ENCODE data around the gene UBE3B.

The UBE3B gene

DNA sequence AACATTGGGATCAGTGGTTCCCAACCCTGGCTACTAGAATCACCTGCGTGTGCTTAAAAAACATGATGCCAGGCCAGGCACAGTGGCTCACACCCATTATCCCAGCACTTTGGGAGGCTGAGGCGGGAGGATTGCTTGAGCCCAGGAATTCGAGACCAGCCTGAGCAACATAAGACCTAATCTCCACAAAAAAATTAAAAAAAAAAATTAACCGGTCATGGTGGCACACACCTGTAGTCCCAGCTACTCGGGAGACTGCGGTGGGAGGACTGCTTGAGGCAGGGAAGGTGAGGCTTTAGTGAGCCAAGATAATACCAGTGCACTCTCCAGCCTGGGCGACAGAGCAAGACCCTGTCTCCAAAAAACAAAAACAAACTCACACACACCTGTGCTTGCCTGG is 2.3 kb upstream of the UBE3B start:
- Histone ChIP-seq H3K27me3 (ENCODE audit: insufficient read depth, poor library complexity, severe bottlenecking) (no peaks in the 10 kb centered on the region), H3K4me3 (replicated peaks; ENCODE audit: insufficient read depth, low read length) (no peak overlapping the region), H3K27ac (replicated peaks) (no peak overlapping the region)
- TF ChIP-seq, protein P1, sequence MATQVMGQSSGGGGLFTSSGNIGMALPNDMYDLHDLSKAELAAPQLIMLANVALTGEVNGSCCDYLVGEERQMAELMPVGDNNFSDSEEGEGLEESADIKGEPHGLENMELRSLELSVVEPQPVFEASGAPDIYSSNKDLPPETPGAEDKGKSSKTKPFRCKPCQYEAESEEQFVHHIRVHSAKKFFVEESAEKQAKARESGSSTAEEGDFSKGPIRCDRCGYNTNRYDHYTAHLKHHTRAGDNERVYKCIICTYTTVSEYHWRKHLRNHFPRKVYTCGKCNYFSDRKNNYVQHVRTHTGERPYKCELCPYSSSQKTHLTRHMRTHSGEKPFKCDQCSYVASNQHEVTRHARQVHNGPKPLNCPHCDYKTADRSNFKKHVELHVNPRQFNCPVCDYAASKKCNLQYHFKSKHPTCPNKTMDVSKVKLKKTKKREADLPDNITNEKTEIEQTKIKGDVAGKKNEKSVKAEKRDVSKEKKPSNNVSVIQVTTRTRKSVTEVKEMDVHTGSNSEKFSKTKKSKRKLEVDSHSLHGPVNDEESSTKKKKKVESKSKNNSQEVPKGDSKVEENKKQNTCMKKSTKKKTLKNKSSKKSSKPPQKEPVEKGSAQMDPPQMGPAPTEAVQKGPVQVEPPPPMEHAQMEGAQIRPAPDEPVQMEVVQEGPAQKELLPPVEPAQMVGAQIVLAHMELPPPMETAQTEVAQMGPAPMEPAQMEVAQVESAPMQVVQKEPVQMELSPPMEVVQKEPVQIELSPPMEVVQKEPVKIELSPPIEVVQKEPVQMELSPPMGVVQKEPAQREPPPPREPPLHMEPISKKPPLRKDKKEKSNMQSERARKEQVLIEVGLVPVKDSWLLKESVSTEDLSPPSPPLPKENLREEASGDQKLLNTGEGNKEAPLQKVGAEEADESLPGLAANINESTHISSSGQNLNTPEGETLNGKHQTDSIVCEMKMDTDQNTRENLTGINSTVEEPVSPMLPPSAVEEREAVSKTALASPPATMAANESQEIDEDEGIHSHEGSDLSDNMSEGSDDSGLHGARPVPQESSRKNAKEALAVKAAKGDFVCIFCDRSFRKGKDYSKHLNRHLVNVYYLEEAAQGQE (IDR thresholded peaks at IDR 0.05; ENCODE audit: insufficient replicate concordance, low read depth), result no peak
- TF ChIP-seq GABPA (IDR thresholded peaks at IDR 0.05; ENCODE audit: low read depth) (no peak), SPI1 (IDR thresholded peaks at IDR 0.05; ENCODE audit: borderline replicate concordance, low read depth) (no peak), POLR2AphosphoS5 (IDR thresholded peaks at IDR 0.05; ENCODE audit: low read depth) (no peak), CTCF (IDR thresholded peaks at IDR 0.05; ENCODE audit: insufficient read depth, low read length) (no peak)
- no peak for DNase-seq (ENCODE audit: low read depth in 1 of 2, low spot score in 1 of 2)

DNA sequence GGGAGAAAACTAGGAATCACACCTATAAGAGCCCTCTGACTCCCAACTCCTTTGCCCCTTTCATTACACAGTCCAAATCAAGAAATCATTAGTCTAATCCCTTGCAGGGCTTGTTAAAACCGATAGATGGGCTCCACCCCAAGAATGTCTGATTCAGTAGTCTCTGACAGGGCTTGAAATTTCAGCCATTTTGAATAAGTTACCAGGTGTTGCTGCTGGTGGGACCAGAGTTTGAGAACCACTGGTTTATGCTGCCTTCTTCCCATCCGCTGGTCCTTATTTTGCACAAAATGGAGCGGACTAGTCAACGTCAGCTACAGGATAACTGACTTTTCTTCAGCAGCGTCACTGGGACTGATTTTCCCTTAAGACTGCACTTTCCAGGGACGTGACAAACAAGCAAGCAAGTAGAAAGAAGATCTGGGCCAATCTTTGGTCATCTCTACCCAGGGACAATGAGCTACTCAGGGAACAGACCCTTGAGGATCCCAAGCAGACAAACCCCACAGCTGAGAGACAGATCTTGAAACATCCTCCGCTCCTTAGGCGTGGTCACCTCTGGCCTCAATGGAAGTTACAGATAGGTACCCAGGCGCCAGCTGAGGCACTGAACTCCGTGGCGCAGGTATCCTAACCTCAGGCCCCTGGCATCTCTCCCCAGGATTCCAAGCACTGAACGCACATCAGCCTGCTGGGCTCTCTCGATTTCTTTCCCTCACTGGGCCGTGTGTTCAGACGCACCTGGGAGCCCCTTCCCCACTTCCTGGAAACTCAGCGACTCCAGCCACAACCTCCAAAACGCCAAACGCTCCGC is 1.2 kb upstream of the UBE3B start:
- Histone ChIP-seq H3K27ac (replicated peaks) (peak overlapping the region; percentile 99), H3K4me3 (replicated peaks; ENCODE audit: insufficient read depth, low read length) (peak overlapping the region; percentile 99), H3K27me3 (ENCODE audit: insufficient read depth, poor library complexity, severe bottlenecking) (no peaks in the 10 kb centered on the region)
- DNase-seq (ENCODE audit: low read depth in 1 of 2, low spot score in 1 of 2), result no peak
- TF ChIP-seq, protein P1 (IDR thresholded peaks at IDR 0.05; ENCODE audit: insufficient replicate concordance, low read depth), result no peak
- TF ChIP-seq POLR2AphosphoS5 (IDR thresholded peaks at IDR 0.05; ENCODE audit: low read depth), result no peak
- TF ChIP-seq SPI1 (IDR thresholded peaks at IDR 0.05; ENCODE audit: borderline replicate concordance, low read depth), result no peak
- no peak for TF ChIP-seq CTCF (IDR thresholded peaks at IDR 0.05; ENCODE audit: insufficient read depth, low read length)
- TF ChIP-seq GABPA (IDR thresholded peaks at IDR 0.05; ENCODE audit: low read depth), result no peak

DNA sequence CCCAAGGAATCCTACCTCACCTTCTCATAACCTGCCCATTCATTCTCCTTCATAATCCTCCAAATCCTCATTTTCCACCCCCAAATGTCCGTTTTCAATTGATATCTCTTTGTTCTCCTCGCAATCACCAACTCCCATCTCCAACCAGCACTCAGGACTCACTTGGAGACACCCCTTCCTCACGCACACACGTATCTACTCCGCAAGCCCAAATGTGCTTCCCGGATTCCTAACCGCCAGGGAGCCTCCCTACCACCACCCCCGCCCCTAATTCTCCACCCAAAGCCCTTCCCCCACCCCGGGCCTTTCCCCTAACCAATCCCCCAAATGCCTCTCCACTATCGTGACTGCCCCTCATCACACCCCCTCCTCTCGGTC is 638 bp upstream of the UBE3B start:
- peak overlapping the region; percentile 99 for H3K27ac ChIP-seq (replicated peaks)
- peak in 1 of 2 experiments; percentile 15 for DNase-seq (ENCODE audit: low read depth in 1 of 2, low spot score in 1 of 2)
- H3K4me3 ChIP-seq (replicated peaks; ENCODE audit: insufficient read depth, low read length), result peak overlapping the region; percentile 99
- TF ChIP-seq SPI1 (IDR thresholded peaks at IDR 0.05; ENCODE audit: borderline replicate concordance, low read depth) (no peak), GABPA (IDR thresholded peaks at IDR 0.05; ENCODE audit: low read depth) (no peak), CTCF (IDR thresholded peaks at IDR 0.05; ENCODE audit: insufficient read depth, low read length) (no peak), POLR2AphosphoS5 (IDR thresholded peaks at IDR 0.05; ENCODE audit: low read depth) (no peak)
- TF ChIP-seq, protein P1 (IDR thresholded peaks at IDR 0.05; ENCODE audit: insufficient replicate concordance, low read depth), result no peak
- no peaks in the 10 kb centered on the region for H3K27me3 ChIP-seq (ENCODE audit: insufficient read depth, poor library complexity, severe bottlenecking)
